IPS DF 6.9 (cell line): Measurements from ENCODE around the gene SOX12.
"Not testable (repeated sequence)": the region's sequence is repeated elsewhere in the genome, so short reads cannot be mapped to it uniquely, and the experiment has no call there.

Source experiments
- DNase-seq: peaks from one replicate; pipeline ENCODE4 v3.0.0-alpha.2; 2013; ENCODE audit warnings: low read depth, low spot score
- H3K27ac ChIP-seq: one replicate; pipeline ENCODE4 v1.5.1; 2013; ENCODE audit warnings: low read length, control low read depth
- H3K27me3 ChIP-seq: 2 replicates; pipeline ENCODE4 v1.6.1; 2013; ENCODE audit warnings: mild to moderate bottlenecking, low read length; ENCODE audit not compliant: control insufficient read depth, insufficient read depth
- H3K36me3 ChIP-seq: 2 replicates; pipeline ENCODE4 v1.6.1; 2013; ENCODE audit warnings: low read length; ENCODE audit not compliant: control insufficient read depth, insufficient read depth
- H3K4me1 ChIP-seq: 2 replicates; pipeline ENCODE4 v1.6.1; 2013; ENCODE audit warnings: low read length; ENCODE audit not compliant: control insufficient read depth, insufficient read depth
- H3K4me3 ChIP-seq: 2 replicates; pipeline ENCODE4 v1.5.1; 2013; ENCODE audit warnings: mild to moderate bottlenecking, low read length
- H3K9me3 ChIP-seq: 2 replicates; pipeline ENCODE4 v1.6.1; 2013; ENCODE audit warnings: low read length, inconsistent platforms; ENCODE audit not compliant: control insufficient read depth, insufficient read depth
- WGBS: extraction: QIAGEN DNeasy Blood & Tissue Kit; methylation state at CpG from one replicate; pipeline ENCODE4 v1.1.7; 2013; ENCODE audit warnings: mixed read lengths, missing lambda C conversion rate; ENCODE audit not compliant: insufficient read length, insufficient coverage; 5-methylcytosine and 5-hydroxymethylcytosine counted together

The SOX12 gene

GRCh38 chr20:348972-349841, 23.9 kb downstream of the SOX12 start:
- WGBS, result no CpG with 5 or more reads among the region's 19 CpGs
- Histone ChIP-seq H3K4me1 (peaks cover 5% of the 10 kb centered on the region), H3K9me3 (no peaks in the 10 kb centered on the region), H3K27ac (no peak overlapping the region), H3K27me3 (no peaks in the 10 kb centered on the region), H3K36me3 (no peaks in the 10 kb centered on the region), H3K4me3 (no peak overlapping the region)
- no peak for DNase-seq

DNA sequence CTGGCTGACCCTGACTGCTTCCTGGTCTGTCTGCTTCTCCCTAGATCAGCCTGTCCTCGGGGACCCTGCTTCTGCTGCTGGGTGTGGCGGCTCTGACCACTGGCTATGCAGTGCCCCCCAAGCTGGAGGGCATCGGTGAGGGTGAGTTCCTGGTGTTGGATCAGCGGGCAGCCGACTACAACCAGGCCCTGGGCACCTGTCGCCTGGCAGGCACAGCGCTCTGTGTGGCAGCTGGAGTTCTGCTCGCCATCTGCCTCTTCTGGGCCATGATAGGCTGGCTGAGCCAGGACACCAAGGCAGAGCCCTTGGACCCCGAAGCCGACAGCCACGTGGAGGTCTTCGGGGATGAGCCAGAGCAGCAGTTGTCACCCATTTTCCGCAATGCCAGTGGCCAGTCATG, 27.8 kb downstream of the SOX12 start:
- H3K36me3 ChIP-seq, result no peaks in the 10 kb centered on the region
- no CpG with 5 or more reads among the region's 13 CpGs for WGBS
- H3K4me3 ChIP-seq, result no peak overlapping the region
- H3K4me1 ChIP-seq, result peaks cover 5% of the 10 kb centered on the region
- H3K27me3 ChIP-seq, result no peaks in the 10 kb centered on the region
- no peak for DNase-seq
- H3K9me3 ChIP-seq, result no peaks in the 10 kb centered on the region
- no peak overlapping the region for H3K27ac ChIP-seq

DNA sequence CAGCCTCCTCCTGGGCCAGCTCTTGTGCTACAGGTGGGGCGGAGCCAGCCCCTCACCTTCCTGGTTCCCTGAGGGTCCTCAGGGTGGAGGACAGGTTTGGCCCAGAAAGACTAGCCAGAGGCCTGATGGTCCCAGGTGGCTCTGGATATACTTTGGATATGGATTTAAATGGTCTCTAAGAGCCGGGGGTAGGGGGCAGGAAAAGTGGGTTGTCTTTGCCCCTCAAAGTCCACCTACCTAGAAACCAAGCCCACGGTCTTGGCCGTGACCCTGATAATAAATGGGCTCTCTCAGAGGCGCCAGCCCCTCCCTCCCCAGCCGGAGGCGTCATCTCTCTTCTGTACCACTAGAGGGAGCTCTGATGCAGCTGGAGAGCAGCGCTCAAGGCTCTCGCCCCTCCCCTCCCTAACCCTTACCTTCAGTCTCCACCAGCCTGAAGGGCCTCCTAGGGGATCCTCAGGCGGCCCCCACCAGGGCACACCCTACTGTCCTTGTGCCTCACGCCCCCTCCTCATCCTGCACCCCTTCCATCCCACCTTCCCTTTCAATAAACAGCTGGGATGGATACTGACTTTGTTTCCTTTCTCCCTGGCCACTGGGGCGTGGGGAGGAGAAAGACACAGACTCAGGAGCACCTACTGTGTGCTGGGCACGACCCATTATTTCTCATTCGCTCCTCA, 29.1 kb downstream of the SOX12 start:
- H3K27ac ChIP-seq, result no peak overlapping the region
- H3K27me3 ChIP-seq, result no peaks in the 10 kb centered on the region
- no peaks in the 10 kb centered on the region for H3K9me3 ChIP-seq
- H3K4me1 ChIP-seq, result peaks cover 3% of the 10 kb centered on the region
- no CpG with 5 or more reads among the region's 14 CpGs for WGBS
- peak; percentile 76 for DNase-seq
- no peaks in the 10 kb centered on the region for H3K36me3 ChIP-seq
- H3K4me3 ChIP-seq, result no peak overlapping the region

- DNase-seq, H3K27me3 ChIP-seq, H3K9me3 ChIP-seq, H3K4me3 ChIP-seq, H3K4me1 ChIP-seq, H3K36me3 ChIP-seq, H3K27ac ChIP-seq: not testable (repeated sequence)
- WGBS, result no CpG with 5 or more reads among the region's 2 CpGs
Observed at GRCh38 chr20:356154-356553, 30.8 kb downstream of the SOX12 start.

GRCh38 chr20:356745-357144, 31.4 kb downstream of the SOX12 start:
- peaks cover 3% of the 10 kb centered on the region for H3K4me1 ChIP-seq
- H3K27ac ChIP-seq, result no peak overlapping the region
- WGBS, result no CpG with 5 or more reads among the region's 10 CpGs
- no peaks in the 10 kb centered on the region for H3K27me3 ChIP-seq
- no peaks in the 10 kb centered on the region for H3K36me3 ChIP-seq
- DNase-seq, result no peak
- H3K4me3 ChIP-seq, result no peak overlapping the region
- H3K9me3 ChIP-seq, result no peaks in the 10 kb centered on the region

DNA sequence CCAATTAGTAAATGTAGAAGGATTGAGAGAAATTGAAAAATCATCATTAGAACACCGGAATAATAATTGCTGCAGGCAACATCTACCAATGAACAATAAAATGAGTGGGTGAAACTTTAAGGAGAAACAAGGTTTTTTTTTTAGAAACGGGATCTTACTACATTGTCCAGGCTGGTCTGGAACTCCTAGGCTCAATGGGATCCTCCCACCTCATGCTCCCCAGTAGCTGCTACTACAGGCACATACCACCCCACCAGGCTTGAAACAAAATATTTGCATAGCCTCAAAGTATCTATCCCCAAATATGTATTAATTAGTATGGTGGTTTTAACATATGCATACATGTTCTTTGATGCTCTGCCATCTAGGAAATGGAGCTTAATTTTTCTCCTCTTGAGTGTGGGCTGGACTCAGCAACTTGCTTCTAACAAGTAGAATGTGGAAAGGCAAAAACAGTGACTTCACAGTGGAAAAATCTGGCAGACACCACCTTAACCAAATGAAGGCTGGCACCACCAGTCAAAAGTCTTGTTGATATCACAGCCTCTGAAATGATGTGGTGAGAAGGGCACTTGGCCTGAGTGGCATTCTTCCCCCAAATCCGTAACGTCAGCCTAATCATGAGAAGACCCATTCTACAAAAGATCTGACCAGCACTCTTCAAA, 33.7 kb downstream of the SOX12 start:
- DNase-seq, result no peak
- Histone ChIP-seq H3K36me3 (no peaks in the 10 kb centered on the region), H3K27ac (no peak overlapping the region), H3K4me3 (no peak overlapping the region), H3K9me3 (no peaks in the 10 kb centered on the region), H3K27me3 (no peaks in the 10 kb centered on the region), H3K4me1 (peaks cover 2% of the 10 kb centered on the region)
- WGBS, result no CpG with 5 or more reads among the region's 4 CpGs

- Histone ChIP-seq H3K4me1 (no peaks in the 10 kb centered on the region; the same call in 1 of the 2 replicates), H3K4me3 (no peak overlapping the region), H3K27ac (no peak overlapping the region), H3K36me3 (no peaks in the 10 kb centered on the region), H3K27me3 (no peaks in the 10 kb centered on the region), H3K9me3 (no peaks in the 10 kb centered on the region)
- no peak for DNase-seq
- no CpG with 5 or more reads among the region's 8 CpGs for WGBS
Observed at GRCh38 chr20:361561-361960, 36.2 kb downstream of the SOX12 start.

DNA sequence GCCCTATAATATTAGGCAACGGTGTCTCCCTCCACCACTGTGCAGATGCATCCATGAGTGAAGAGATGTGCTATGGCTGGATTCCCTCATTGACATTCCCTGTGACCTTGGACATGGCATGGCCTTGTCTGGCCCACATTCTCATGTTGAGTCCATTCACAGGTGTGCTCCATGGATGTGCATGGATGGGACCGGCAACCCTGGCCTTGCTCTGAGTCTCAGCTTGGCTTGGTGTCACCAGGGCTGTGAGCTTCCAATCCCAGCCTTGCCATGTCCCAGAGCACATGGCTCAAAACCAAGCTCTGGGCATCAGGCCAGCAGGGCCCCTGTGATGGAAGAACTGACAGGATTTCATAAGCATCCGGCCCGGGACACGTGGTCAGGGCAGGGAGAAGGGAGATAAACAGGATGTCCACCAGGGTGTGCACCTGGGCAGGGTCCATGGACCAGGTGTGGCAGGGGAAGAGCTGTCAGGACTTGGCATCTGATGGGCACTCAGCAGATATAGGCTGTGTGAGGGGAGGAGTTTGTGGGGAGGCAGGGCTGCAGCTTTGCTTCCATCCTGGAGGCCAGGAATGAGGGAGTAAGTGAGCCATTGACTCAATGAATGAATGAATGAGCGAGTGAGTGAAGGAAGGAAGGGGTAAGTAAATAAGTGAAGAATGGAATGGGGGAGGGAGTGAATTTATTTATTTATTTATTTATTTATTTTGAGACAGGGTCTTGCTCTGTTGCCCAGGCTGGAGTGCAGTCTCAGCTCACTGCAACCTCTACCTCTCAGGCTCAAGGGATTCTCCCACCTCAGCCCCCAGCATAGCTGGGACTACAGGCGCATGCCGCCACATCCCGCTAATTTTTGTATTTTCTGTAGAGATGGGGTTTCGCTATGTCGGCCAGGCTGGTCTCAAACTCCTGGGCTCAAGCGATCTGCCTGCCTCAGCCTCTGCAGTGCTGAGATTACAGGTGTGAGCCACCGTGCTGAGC, 37.2 kb downstream of the SOX12 start:
- Histone ChIP-seq H3K4me1 (no peaks in the 10 kb centered on the region; the same call in 1 of the 2 replicates), H3K9me3 (no peaks in the 10 kb centered on the region), H3K27me3 (no peaks in the 10 kb centered on the region), H3K4me3 (no peak overlapping the region), H3K27ac (no peak overlapping the region), H3K36me3 (no peaks in the 10 kb centered on the region)
- DNase-seq, result no peak
- 100% methylated on average over 1 of the region's 13 CpGs for WGBS

- WGBS, result no CpG with 5 or more reads among the region's 13 CpGs
- Histone ChIP-seq H3K27me3 (no peaks in the 10 kb centered on the region), H3K27ac (no peak overlapping the region), H3K36me3 (no peaks in the 10 kb centered on the region), H3K9me3 (no peaks in the 10 kb centered on the region), H3K4me3 (no peak overlapping the region), H3K4me1 (no peaks in the 10 kb centered on the region; the same call in 1 of the 2 replicates)
- DNase-seq, result no peak
Observed at GRCh38 chr20:363319-364078, 38.1 kb downstream of the SOX12 start.
